IPS-NIHi11 (cell line): ENCODE data around the gene ZNF672.

Experiments used
- DNase-seq: peaks from one replicate; pipeline ENCODE4 v3.0.0; 2012; ENCODE audit warnings: mixed read lengths, low spot score

ZNF672 gene

GRCh38 chr1:248890549-248891498 is 52.8 kb downstream of the ZNF672 start:
- no peak for DNase-seq

DNA sequence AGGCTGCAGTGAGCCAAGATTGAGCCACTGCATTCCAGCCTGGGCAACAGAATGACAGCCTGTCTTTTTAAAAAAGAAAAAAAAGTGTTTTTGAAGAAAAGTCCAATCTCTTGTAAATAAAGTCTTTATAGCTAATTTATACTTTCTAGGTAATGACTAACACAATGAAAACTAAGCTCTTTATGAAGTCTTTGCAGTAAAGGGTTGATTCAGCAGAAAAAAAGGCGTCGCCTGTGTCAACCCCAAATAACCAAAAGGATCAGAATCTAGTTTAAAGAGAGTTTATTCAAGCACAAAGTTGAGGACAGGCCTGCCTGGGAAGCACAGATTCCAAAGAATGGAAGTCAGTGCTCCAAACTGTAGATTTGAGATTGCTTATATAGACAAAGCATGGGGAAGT is 53.7 kb downstream of the ZNF672 start:
- no peak for DNase-seq

- DNase-seq = no peak
These were observed 54.6 kb downstream of the ZNF672 start for GRCh38 chr1:248892590-248892989.

DNA sequence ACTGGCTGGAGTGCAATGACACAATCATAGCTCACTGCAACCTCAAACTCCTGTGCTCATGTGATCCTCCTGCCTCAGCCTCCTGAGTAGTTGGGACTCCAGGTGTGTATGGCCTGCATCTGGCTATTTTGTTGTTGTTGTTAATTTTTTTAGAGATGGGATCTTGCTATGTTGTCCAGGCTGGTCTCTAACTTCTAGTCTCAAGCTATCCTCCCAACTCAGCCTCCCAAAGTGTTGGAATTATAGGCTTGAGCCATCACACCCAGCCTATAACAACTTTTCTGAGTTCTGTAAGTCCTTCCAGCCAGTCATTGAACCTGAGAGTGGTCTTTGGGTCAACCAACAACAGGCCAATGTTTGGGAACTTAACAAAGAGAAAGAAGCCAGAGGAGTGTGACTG is 56.8 kb downstream of the ZNF672 start:
- no peak for DNase-seq

DNA sequence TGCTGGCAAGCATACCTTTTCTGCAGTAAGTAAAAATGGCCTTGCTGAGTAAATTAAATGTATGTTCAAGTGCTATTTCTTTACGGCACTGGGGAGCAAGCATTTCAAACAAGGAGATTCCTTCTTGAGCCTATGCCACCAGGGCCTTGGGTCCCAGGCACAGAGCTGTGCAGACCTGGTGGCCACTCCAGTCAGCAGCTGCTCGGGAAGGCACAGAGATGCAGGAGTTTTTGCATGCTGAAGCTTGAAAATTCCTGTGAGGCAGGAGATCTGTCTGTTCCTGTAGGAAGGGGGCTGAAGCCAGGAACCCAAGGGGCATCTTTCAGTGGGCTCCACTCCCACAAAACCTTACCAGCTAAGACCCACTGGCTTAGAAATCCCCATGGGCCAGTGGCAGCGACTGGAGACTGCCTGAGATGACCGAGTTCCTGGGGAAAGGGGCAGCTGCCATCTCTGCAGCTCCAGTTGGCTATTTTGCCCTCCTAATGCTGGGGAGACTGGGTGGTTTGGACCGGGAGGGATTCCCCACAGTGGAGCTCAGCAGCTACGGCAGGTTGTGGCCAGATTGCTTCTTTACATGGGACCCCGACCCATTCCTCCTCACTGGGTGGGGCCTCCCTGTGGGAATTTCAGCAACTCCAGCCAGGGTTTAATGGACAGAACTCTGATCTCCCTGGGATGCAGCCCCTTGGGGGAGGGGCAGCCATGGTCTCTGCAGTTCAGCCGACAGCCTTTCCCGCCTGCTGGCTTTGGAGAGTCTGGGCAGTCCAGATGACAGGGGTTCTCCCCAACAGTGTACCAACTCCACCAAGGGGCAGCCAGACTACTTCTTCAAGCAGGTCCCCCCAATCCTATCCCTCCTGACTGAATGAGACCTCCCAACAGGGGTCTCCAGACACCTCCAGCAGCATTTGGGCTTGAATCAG is 59.7 kb downstream of the ZNF672 start:
- DNase-seq = no peak
